Keratinocyte (primary cell): ENCODE results near the gene S100Z.

ENCODE experiments used
- EZH2 ChIP-seq: IDR thresholded peaks from one replicate; pipeline ENCODE4 v1.6.1; 2012; ENCODE audit warnings: inconsistent platforms, mild to moderate bottlenecking, low read length, moderate library complexity
- TF ChIP-seq, protein P1 (sequence below), 3 experiments: IDR thresholded peaks in 1 of 3; conservative IDR thresholded peaks in 1 of 3; optimal IDR thresholded peaks in 1 of 3; 2 replicates in 2 of 3; 3 replicates in 1 of 3; pipeline versions ENCODE3 to v1.5.1; 2011; ENCODE audit warnings: low read length in 3 of 3, mild to moderate bottlenecking in 3 of 3, moderate library complexity in 2 of 3, control low read depth in 1 of 3, inconsistent platforms in 1 of 3; ENCODE audit not compliant: insufficient read depth in 2 of 3; ENCODE audit errors: extremely low read depth in 1 of 3

DNA sequence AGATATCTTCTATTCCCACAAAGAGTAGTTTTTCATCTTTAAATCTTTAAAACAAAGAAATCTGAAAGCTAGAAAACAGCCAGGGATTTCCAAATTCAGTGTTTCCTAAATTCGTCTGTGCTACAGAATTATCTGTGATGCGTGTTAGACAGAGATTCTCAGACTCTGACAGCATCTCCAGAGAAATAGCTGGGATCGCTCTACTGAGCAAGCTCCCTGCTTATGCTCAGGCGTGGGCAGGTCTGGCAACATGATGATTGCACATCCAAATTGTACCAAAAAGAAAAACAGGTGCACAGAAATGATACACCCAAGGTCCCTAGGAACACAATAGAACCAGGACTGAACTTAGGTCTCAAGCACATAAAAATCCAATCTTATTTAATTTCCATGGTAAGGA, 80.3 kb downstream of the S100Z start:
- TF ChIP-seq, protein P1, sequence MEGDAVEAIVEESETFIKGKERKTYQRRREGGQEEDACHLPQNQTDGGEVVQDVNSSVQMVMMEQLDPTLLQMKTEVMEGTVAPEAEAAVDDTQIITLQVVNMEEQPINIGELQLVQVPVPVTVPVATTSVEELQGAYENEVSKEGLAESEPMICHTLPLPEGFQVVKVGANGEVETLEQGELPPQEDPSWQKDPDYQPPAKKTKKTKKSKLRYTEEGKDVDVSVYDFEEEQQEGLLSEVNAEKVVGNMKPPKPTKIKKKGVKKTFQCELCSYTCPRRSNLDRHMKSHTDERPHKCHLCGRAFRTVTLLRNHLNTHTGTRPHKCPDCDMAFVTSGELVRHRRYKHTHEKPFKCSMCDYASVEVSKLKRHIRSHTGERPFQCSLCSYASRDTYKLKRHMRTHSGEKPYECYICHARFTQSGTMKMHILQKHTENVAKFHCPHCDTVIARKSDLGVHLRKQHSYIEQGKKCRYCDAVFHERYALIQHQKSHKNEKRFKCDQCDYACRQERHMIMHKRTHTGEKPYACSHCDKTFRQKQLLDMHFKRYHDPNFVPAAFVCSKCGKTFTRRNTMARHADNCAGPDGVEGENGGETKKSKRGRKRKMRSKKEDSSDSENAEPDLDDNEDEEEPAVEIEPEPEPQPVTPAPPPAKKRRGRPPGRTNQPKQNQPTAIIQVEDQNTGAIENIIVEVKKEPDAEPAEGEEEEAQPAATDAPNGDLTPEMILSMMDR (optimal IDR thresholded peaks at IDR 0.05 in 1 of 3, IDR thresholded peaks at IDR 0.05 in 1 of 3, conservative IDR thresholded peaks at IDR 0.05 in 1 of 3; ENCODE audit: extremely low read depth in 1 of 3, insufficient read depth in 2 of 3, low read length in 3 of 3) = no peak
- TF ChIP-seq EZH2 = no peak
